Right renal pelvis (tissue), 4 donors: ENCODE results near the gene XIRP1. TPM values are rescaled to one million over a fixed set of nuclear protein-coding genes. Genes with fewer than 3 reads are reported as not detected.
"Not testable (repeated sequence)": the region's sequence is repeated elsewhere in the genome, so short reads cannot be mapped to it uniquely, and the experiment has no call there.

Experiments
- DNase-seq, 4 donors: peaks; one replicate each; pipeline ENCODE4 v3.0.0-alpha.2; 2013; ENCODE audit warnings: low read depth in 4 of 4, low spot score in 3 of 4, missing footprints in 1 of 4
- polyA plus RNA-seq, 4 donors: library from polyadenylated mRNA; unstranded; fragments of 120-200 nt; gene quantifications; one replicate each; pipeline ENCODE4 v1.2.1, GENCODE V29; 2013; ENCODE audit not compliant: insufficient read length in 4 of 4

The XIRP1 gene
- polyA plus RNA-seq = under 1 TPM; 0.10 to 0.15 (median 0.11) TPM

- no peak for DNase-seq
Observed at GRCh38 chr3:39192490-39193092, at the start of gene XIRP1. TSS of gene XIRP1 (minus strand) at chr3:39192595. CDS start at chr3:39189445, 3,150 bp downstream.

- no peak for DNase-seq
Observed at GRCh38 chr3:39241561-39241960, 49.2 kb upstream of the XIRP1 start.

GRCh38 chr3:39237027-39237426 lies 44.6 kb upstream of the XIRP1 start:
- no peak for DNase-seq

- no peak for DNase-seq
Observed at GRCh38 chr3:39234651-39235050, 42.3 kb upstream of the XIRP1 start.

- DNase-seq = no peak
Observed at GRCh38 chr3:39232859-39233258, 40.5 kb upstream of the XIRP1 start.

GRCh38 chr3:39230453-39230852 lies 38.1 kb upstream of the XIRP1 start:
- DNase-seq = no peak

- DNase-seq = no peak
Observed at GRCh38 chr3:39228496-39228895, 36.1 kb upstream of the XIRP1 start.

- not testable (repeated sequence) for DNase-seq
Observed at GRCh38 chr3:39227596-39227995, 35.2 kb upstream of the XIRP1 start.

- no peak for DNase-seq
Observed at GRCh38 chr3:39226106-39226741, 33.8 kb upstream of the XIRP1 start.

- DNase-seq = no peak
Observed at GRCh38 chr3:39224288-39224687, 31.9 kb upstream of the XIRP1 start.

- no peak for DNase-seq
Observed at GRCh38 chr3:39222939-39223338, 30.5 kb upstream of the XIRP1 start.

GRCh38 chr3:39222462-39222861 lies 30.1 kb upstream of the XIRP1 start:
- no peak for DNase-seq

GRCh38 chr3:39221141-39221530 lies 28.7 kb upstream of the XIRP1 start:
- no peak for DNase-seq

- no peak for DNase-seq
Observed at GRCh38 chr3:39220407-39221140, 28.2 kb upstream of the XIRP1 start.

GRCh38 chr3:39219702-39220101 lies 27.3 kb upstream of the XIRP1 start:
- DNase-seq = no peak

- DNase-seq = no peak
Observed at GRCh38 chr3:39216176-39216790, 23.9 kb upstream of the XIRP1 start.

- no peak for DNase-seq
Observed at GRCh38 chr3:39213613-39214012, 21.2 kb upstream of the XIRP1 start.

- DNase-seq = no peak
Observed at GRCh38 chr3:39212665-39213064, 20.3 kb upstream of the XIRP1 start.

- DNase-seq = no peak
Observed at GRCh38 chr3:39211332-39212130, 19.1 kb upstream of the XIRP1 start.

GRCh38 chr3:39210078-39210477 lies 17.7 kb upstream of the XIRP1 start:
- DNase-seq = no peak
